ENCODE measurements around the gene OR5K4.
"Not testable (repeated sequence)": the region's sequence is repeated elsewhere in the genome, so short reads cannot be mapped to it uniquely, and the experiment has no call there.

OR5K4 gene

GRCh38 chr3:98371186-98371585 is 17.5 kb downstream of the OR5K4 start:
- DNase-seq (ENCODE audit: low read depth): no peak

DNA sequence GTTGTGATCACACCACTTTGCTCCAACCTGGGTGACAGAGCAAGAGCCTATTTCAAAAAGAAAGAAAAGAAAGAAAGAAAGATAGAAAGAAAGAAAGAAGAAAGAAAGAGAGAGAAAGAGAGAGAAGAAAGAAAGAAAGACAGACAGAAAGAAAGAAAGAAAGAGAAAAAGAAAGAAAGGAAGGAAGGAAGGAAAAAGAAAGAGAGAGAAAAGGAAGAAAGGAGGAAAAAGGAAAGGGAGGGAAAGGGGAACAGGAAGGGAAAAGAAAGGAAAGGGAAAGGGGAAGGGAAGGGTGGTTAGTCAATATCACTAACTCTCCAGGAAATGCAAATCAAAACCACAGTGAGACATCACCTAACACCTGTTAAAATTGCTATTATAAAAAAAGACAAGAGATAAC is 18.2 kb downstream of the OR5K4 start:
- no peak for DNase-seq (ENCODE audit: low read depth)

DNA sequence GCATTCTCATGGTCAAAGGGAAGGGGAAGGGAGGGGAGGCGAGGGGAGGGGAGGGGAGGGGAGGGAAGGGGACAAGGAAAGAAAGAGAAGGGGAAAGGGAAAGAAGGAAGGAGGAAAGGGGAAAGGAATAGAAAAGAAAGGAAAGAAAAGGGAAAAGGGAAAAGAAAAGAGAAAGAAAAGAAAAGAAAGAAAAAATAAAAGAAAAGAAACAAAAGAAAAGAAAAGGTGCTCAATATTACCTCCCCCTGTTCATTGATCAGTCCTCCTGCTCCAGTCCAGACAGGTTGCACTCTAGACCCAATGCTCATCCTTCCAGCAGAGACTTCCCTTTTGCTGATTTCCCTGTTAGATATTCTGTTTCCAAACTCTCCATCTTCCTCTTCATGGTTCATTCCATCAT is 18.8 kb downstream of the OR5K4 start:
- no peak for DNase-seq (ENCODE audit: low read depth)

GRCh38 chr3:98376631-98377030 is 23.0 kb downstream of the OR5K4 start:
- no peak for DNase-seq (ENCODE audit: low read depth)

DNA sequence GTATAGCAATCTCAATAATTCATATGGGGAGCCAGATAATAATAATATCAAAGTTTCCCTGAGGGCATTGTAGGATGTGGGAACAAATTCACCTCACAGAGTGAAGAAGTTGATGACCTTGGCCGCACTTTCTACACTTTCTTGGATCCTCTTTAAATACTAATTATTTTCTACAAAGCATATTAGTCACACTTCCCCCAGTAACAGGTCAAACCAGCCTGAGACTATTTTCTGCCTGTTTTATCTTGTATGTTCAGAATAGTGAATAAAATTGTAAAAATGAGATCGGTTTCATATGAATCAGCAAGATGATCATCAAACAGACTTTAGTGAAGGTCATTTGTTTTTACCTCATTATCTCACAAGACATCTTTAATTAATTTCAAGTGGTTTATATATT is 34.5 kb downstream of the OR5K4 start:
- DNase-seq (ENCODE audit: low read depth): no peak

GRCh38 chr3:98390366-98390765 is 36.7 kb downstream of the OR5K4 start, which contains the start of gene OR5K3:
OR5K3 (plus strand) TSS chr3:98390666; CDS start chr3:98390666, 0 bp downstream.
- no peak for DNase-seq (ENCODE audit: low read depth)

- no peak for DNase-seq (ENCODE audit: low read depth)
Observed at GRCh38 chr3:98395101-98395500, 41.4 kb downstream of the OR5K4 start.

DNA sequence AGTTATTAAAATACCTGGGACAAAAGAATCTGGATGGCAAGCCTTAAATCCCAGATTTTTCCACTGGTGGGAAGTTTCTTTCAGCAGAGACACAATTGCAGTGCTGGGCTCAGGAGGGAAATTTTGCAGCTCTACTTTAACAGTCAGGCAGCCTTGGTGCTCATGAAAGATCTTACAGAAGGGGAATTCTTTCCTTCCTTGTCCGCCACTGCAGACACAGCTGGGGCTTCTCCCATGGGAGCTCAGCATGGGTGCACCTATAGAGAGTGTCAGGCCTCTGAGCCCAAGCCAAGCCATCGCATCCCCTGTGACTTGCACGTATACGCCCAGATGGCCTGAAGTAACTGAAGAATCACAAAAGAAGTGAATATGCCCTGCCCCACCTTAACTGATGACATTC is 42.8 kb downstream of the OR5K4 start:
- not testable (repeated sequence) for DNase-seq (ENCODE audit: low read depth)

DNA sequence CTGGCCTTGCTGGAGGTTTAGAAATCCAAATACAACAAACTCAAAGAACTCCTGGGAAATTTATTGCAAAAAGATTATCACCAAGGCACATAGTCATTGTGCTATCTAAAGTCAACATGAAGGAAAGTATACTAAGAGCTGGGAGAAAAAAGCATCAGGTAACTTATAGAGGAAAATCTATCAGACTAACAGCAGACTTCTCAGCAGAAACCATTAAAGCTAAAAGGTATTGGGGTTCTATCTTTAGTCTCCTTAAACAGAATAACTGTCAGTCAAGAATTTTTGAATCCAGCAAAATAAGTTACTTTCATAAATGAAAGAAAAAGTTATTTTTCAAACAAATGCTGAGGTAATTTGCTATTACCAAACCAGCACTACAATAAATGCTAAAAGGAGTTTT is 44.9 kb downstream of the OR5K4 start:
- no peak for DNase-seq (ENCODE audit: low read depth)

DNA sequence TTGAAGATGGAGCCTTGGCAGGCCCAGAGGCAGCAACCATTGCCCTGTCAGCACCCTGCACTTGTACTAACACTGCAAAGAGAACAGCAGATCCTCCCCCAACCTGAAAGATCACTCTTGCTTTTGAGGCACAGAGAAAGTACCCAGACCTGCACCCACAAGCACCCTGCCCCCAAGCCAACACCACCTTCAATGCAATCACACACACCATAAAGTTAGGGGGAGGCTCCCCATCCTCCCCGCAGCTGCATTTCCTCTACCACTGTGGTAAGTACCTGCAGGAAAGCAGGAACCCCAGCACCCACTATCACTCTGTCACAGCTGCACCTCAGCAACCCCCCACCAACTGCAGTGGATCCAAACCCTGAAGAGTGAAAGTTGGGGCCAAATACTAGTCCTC is 48.9 kb downstream of the OR5K4 start:
- DNase-seq (ENCODE audit: low read depth): no peak

GRCh38 chr3:98404010-98404409 is 50.4 kb downstream of the OR5K4 start:
- DNase-seq (ENCODE audit: low read depth): no peak

Measured in stimulated activated CD8-positive, alpha-beta memory T cell treated with anti-CD3 and anti-CD28 coated beads, Interleukin-15, amount 100 ng/mL, for 1 hour (primary cell).